B cell (primary cell): ENCODE data around the gene TMEM151A. TPM values are rescaled to one million over a fixed set of nuclear protein-coding genes. Genes with fewer than 3 reads are reported as not detected.
"Not testable (repeated sequence)": the region's sequence is repeated elsewhere in the genome, so short reads cannot be mapped to it uniquely, and the experiment has no call there.

ENCODE experiments used
- ATAC-seq: fragments of 200-7000 bp; cut with Tn5 transposase; one replicate; pipeline ENCODE4 v1.10.0; 2021; ENCODE audit warnings: low read depth, mild to moderate bottlenecking, moderate number of reproducible peaks, moderate library complexity
- CTCF ChIA-PET: fragments of 350-600 bp; sonication (Branson Sonifier 250); formaldehyde crosslinking; loops from one replicate; lab custom pipeline; 2021; ENCODE audit warnings: antibody characterized with exemption, inconsistent platforms; lab: Charles Lee
- POLR2A ChIA-PET: fragments of 350-600 bp; sonication (Branson Sonifier 250); formaldehyde crosslinking; loops from one replicate; lab custom pipeline; 2021; ENCODE audit warnings: antibody characterized with exemption; lab: Charles Lee
- DNase-seq: peaks from one replicate; pipeline ENCODE4 v3.0.0; 2013
- H2AFZ ChIP-seq: 2 replicates; pipeline ENCODE4 v1.6.1; 2012; ENCODE audit warnings: mild to moderate bottlenecking, low read depth, low read length; ENCODE audit not compliant: insufficient read depth, poor library complexity, severe bottlenecking
- H3K27ac ChIP-seq, 2 donors: 1 replicate in 1 of 2; 2 replicates in 1 of 2; pipeline ENCODE4 v1.5.1; 2012 to 2013; ENCODE audit warnings: low read length in 2 of 2, mild to moderate bottlenecking in 2 of 2, moderate library complexity in 1 of 2
- H3K27me3 ChIP-seq, 4 experiments: fragments of 200-600 bp in 1 of 4; sonication (generic) in 1 of 4; replicated peaks in 1 of 4; 1 replicate in 2 of 4; 2 replicates in 2 of 4; pipeline versions ENCODE4 v1.6.1 to v1.7.0; 2013 to 2016; ENCODE audit warnings: low read length in 3 of 4, mild to moderate bottlenecking in 2 of 4, mixed read lengths in 1 of 4, moderate library complexity in 1 of 4; ENCODE audit not compliant: insufficient read depth in 4 of 4, control insufficient read depth in 3 of 4; ENCODE audit errors: control extremely low read depth in 1 of 4
- H3K36me3 ChIP-seq, 2 experiments: replicated peaks in 1 of 2; 1 replicate in 1 of 2; 2 replicates in 1 of 2; pipeline versions ENCODE4 v1.6.1 to v1.7.1; 2013; ENCODE audit warnings: low read length in 1 of 2; ENCODE audit not compliant: insufficient read depth in 2 of 2, control insufficient read depth in 1 of 2; ENCODE audit errors: control extremely low read depth in 1 of 2, extremely low read depth in 1 of 2
- H3K4me1 ChIP-seq, 2 donors: fragments of 200-600 bp in 1 of 2; sonication (generic) in 1 of 2; 1 replicate in 1 of 2; 2 replicates in 1 of 2; pipeline versions ENCODE4 v1.5.1 to v1.6.1; 2013 to 2017; ENCODE audit warnings: low read length in 2 of 2; ENCODE audit not compliant: control insufficient read depth in 2 of 2, insufficient read depth in 2 of 2
- H3K4me2 ChIP-seq: replicated peaks from 2 replicates; pipeline ENCODE3; 2012; ENCODE audit warnings: mild to moderate bottlenecking, low read depth, low read length; ENCODE audit not compliant: poor library complexity, severe bottlenecking
- H3K4me3 ChIP-seq, 5 experiments: fragments of 200-600 bp in 1 of 5; sonication (generic) in 1 of 5; 1 replicate in 3 of 5; 2 replicates in 2 of 5; pipeline versions ENCODE4 v1.5.1 to v1.7.0; 2011 to 2016; ENCODE audit warnings: low read length in 4 of 5, mild to moderate bottlenecking in 4 of 5, low read depth in 2 of 5, control low read depth in 1 of 5, moderate library complexity in 1 of 5; ENCODE audit not compliant: insufficient read depth in 1 of 5; ENCODE audit errors: control extremely low read depth in 1 of 5, extremely low read depth in 1 of 5
- H3K79me2 ChIP-seq: fragments of 200-600 bp; sonication (generic); one replicate; pipeline ENCODE4 v1.6.0; 2016; ENCODE audit warnings: low read length; ENCODE audit not compliant: control insufficient read depth, insufficient read depth
- H3K9ac ChIP-seq: fragments of 200-600 bp; sonication (generic); 2 replicates; pipeline ENCODE4 v1.6.1; 2017; ENCODE audit warnings: mild to moderate bottlenecking, low read length, moderate library complexity
- H3K9me3 ChIP-seq, 3 donors: one replicate each; pipeline versions ENCODE4 v1.6.1 to v1.7.1; 2013; ENCODE audit warnings: low read length in 2 of 3; ENCODE audit not compliant: control insufficient read depth in 2 of 3, insufficient read depth in 1 of 3; ENCODE audit errors: control extremely low read depth in 1 of 3
- H4K20me1 ChIP-seq: 2 replicates; pipeline ENCODE4 v1.6.0; 2012; ENCODE audit warnings: mild to moderate bottlenecking, low read length; ENCODE audit not compliant: insufficient read depth, control insufficient read depth, poor library complexity, severe bottlenecking
- H3K27ac Mint-ChIP-seq: one replicate; pipeline ENCODE4 v1.8.0; 2021; ENCODE audit warnings: mixed read lengths
- H3K27me3 Mint-ChIP-seq: one replicate; pipeline ENCODE4 v1.8.0; 2021; ENCODE audit warnings: mixed read lengths
- H3K4me1 Mint-ChIP-seq: one replicate; pipeline ENCODE4 v1.8.0; 2021; ENCODE audit warnings: mixed read lengths
- H3K4me3 Mint-ChIP-seq: one replicate; pipeline ENCODE4 v1.8.0; 2021; ENCODE audit warnings: mixed read lengths
- H3K9me3 Mint-ChIP-seq: one replicate; pipeline ENCODE4 v1.8.0; 2022; ENCODE audit warnings: mixed read lengths; ENCODE audit not compliant: insufficient read depth
- EZH2 ChIP-seq: IDR thresholded peaks from 2 replicates; pipeline ENCODE4 v1.6.1; 2012; ENCODE audit warnings: borderline replicate concordance, low read depth, mild to moderate bottlenecking, moderate library complexity, low read length; ENCODE audit not compliant: insufficient read depth, poor library complexity, severe bottlenecking
- WGBS: methylation state at CpG from one replicate; pipeline ENCODE4 v1.1.5; 2013; ENCODE audit warnings: missing lambda C conversion rate; ENCODE audit not compliant: insufficient coverage; 5-methylcytosine and 5-hydroxymethylcytosine counted together
- intact Hi-C: fragments of 100-400 bp; cut with micrococcal nuclease; formaldehyde crosslinking; loops from one replicate; pipeline ENCODE4 v1.10.0; 2022
- polyA plus RNA-seq: library from polyadenylated mRNA; depleted of rRNA; stranded (reverse); fragments of >200 nt; gene quantifications from 2 replicates; pipeline ENCODE4 v1.2.3, GENCODE V29; 2012
- total RNA-seq, 2 donors: library from RNA; stranded (reverse); fragments of 120-200 nt in 1 of 2; gene quantifications; 1 replicate in 1 of 2; 2 replicates in 1 of 2; pipeline versions ENCODE4 v1.2.3 to v1.2.4, GENCODE V29; 2013 to 2022
- TF ChIP-seq, protein P1 (sequence below): fragments of 200-600 bp; IDR thresholded peaks from one replicate; pipeline ENCODE4 v1.8.0; 2022; ENCODE audit warnings: antibody characterized with exemption, mild to moderate bottlenecking

The TMEM151A gene
- total and polyA plus RNA-seq, 2 donors (not counting 1 experiment from before 2014, with no cell fraction given), result 0.17 to 1.1 TPM

- H4K20me1 ChIP-seq, H3K27me3 ChIP-seq, H3K9me3 ChIP-seq, H3K79me2 ChIP-seq, H3K27me3 Mint-ChIP-seq, H3K4me3 Mint-ChIP-seq, H3K4me2 ChIP-seq, H3K4me3 ChIP-seq, intact Hi-C loops, H3K4me1 ChIP-seq, H2AFZ ChIP-seq, H3K27ac ChIP-seq, DNase-seq, H3K9ac ChIP-seq, ATAC-seq, H3K9me3 Mint-ChIP-seq: not testable (repeated sequence)
- POLR2A ChIA-PET, result interaction anchor here (0.7 to 0.9 kb wide), 4 partner anchors 12 to 201 kb away, joined by 3 to 9 read pairs (median 5); partner anchors contain the start of genes SF3B2 and YIF1A
- Mint-ChIP-seq H3K4me1 (peaks cover 14% of the 10 kb centered on the region), H3K27ac (peak overlapping the region; percentile 56)
- CTCF ChIA-PET, result interaction anchor here (0.9 to 1.7 kb wide), 2 partner anchors 30 to 31 kb away, joined by 3 to 8 read pairs; no protein-coding TSS in a partner anchor
- H3K36me3 ChIP-seq, result peaks cover 0 to 11% of the 10 kb centered on the region in 2 experiments
- WGBS, result 94% methylated on average over 6 of the region's 6 CpGs
Measured at GRCh38 chr11:66253081-66253480, 38.6 kb upstream of the TMEM151A start.

GRCh38 chr11:66258473-66258893 is 33.2 kb upstream of the TMEM151A start:
- peaks cover 7% of the 10 kb centered on the region for H3K79me2 ChIP-seq
- H3K4me2 ChIP-seq, result peak overlapping the region; percentile 86
- peak overlapping the region; percentile 85 for H3K27ac ChIP-seq
- peaks cover 25% of the 10 kb centered on the region for H3K4me1 Mint-ChIP-seq
- ChIA-PET POLR2A (interaction anchor here (0.9 to 1.2 kb wide), 3 partner anchors 24 to 702 kb away, joined by 3 to 10 read pairs (median 5); no protein-coding TSS in a partner anchor), CTCF (interaction anchor here (1.0 to 1.3 kb wide), 3 partner anchors 53 to 190 kb away, joined by 3 to 5 read pairs (median 3); no protein-coding TSS in a partner anchor)
- ATAC-seq, result no peak
- H3K9me3 ChIP-seq, result no peaks in the 10 kb centered on the region
- peak overlapping the region in 4 of 5 experiments; percentile 87 to 99 (median 96) for H3K4me3 ChIP-seq
- peak overlapping the region; percentile 87 for H2AFZ ChIP-seq
- peak overlapping the region; percentile 98 for H3K27ac Mint-ChIP-seq
- H3K27me3 Mint-ChIP-seq, result no peaks in the 10 kb centered on the region
- peaks cover 0 to 30% of the 10 kb centered on the region in 2 experiments for H3K36me3 ChIP-seq
- H3K9me3 Mint-ChIP-seq, result no peaks in the 10 kb centered on the region
- no peaks in the 10 kb centered on the region for H3K27me3 ChIP-seq
- TF ChIP-seq, protein P1, sequence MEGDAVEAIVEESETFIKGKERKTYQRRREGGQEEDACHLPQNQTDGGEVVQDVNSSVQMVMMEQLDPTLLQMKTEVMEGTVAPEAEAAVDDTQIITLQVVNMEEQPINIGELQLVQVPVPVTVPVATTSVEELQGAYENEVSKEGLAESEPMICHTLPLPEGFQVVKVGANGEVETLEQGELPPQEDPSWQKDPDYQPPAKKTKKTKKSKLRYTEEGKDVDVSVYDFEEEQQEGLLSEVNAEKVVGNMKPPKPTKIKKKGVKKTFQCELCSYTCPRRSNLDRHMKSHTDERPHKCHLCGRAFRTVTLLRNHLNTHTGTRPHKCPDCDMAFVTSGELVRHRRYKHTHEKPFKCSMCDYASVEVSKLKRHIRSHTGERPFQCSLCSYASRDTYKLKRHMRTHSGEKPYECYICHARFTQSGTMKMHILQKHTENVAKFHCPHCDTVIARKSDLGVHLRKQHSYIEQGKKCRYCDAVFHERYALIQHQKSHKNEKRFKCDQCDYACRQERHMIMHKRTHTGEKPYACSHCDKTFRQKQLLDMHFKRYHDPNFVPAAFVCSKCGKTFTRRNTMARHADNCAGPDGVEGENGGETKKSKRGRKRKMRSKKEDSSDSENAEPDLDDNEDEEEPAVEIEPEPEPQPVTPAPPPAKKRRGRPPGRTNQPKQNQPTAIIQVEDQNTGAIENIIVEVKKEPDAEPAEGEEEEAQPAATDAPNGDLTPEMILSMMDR, result peak; percentile 40
- TF ChIP-seq EZH2, result no peak
- H4K20me1 ChIP-seq, result peaks cover 16% of the 10 kb centered on the region
- peak overlapping the region; percentile 98 for H3K4me3 Mint-ChIP-seq
- WGBS, result 4% methylated on average over 26 of the region's 28 CpGs
- DNase-seq, result no peak
- H3K9ac ChIP-seq, result peak overlapping the region; percentile 85
- H3K4me1 ChIP-seq, result peaks cover 13 to 18% of the 10 kb centered on the region in 2 donors
- intact Hi-C loops, result loop anchor here (1.0 kb wide), 1 partner anchor 36 kb away; no protein-coding TSS in a partner anchor
